ENCODE results near the gene PRKCE. TPM values are rescaled to one million over a fixed set of nuclear protein-coding genes. Genes with fewer than 3 reads are reported as not detected.

PRKCE gene
- total and polyA plus RNA-seq, 2 donors (not counting 1 experiment from before 2014, with no cell fraction given) = 14.1 to 19.0 TPM

- Histone ChIP-seq H3K9ac (ENCODE audit: insufficient read depth, low read length) (no peak overlapping the region), H3K27me3 (ENCODE audit: control insufficient read depth, insufficient read depth, low read length) (no peaks in the 10 kb centered on the region), H3K4me1 (ENCODE audit: control insufficient read depth, extremely low read depth, insufficient read depth, low read length) (peaks cover 18% of the 10 kb centered on the region), H3K27ac (ENCODE audit: insufficient read depth, low read length) (no peak overlapping the region), H3K4me2 (ENCODE audit: extremely low read depth, insufficient read depth, low read length) (no peak overlapping the region), H3K36me3 (ENCODE audit: control insufficient read depth, insufficient read depth, low read length) (no peaks in the 10 kb centered on the region), H3K4me3 (replicated peaks in 1 of 4; ENCODE audit: control extremely low read depth in 1 of 4, insufficient read depth in 1 of 4, low read depth in 3 of 4, low read length in 4 of 4) (no peak overlapping the region), H3K9me3 (ENCODE audit: control insufficient read depth, insufficient read depth, low read depth, low read length) (no peaks in the 10 kb centered on the region), H2AFZ (ENCODE audit: low read length) (no peak overlapping the region), H4K20me1 (ENCODE audit: control insufficient read depth, extremely low read depth, insufficient read depth, low read length) (no peaks in the 10 kb centered on the region), H3K79me2 (ENCODE audit: control insufficient read depth, insufficient read depth, low read length) (no peaks in the 10 kb centered on the region)
- TF ChIP-seq EZH2 (IDR thresholded peaks at IDR 0.05; ENCODE audit: low read length, missing control alignments) = no peak
- DNase-seq (ENCODE audit: low read depth in 2 of 2) = no peak
Observed at GRCh38 chr2:45890819-45891218, 239.3 kb downstream of the PRKCE start.

- Histone ChIP-seq H3K4me3 (replicated peaks in 1 of 4; ENCODE audit: control extremely low read depth in 1 of 4, insufficient read depth in 1 of 4, low read depth in 3 of 4, low read length in 4 of 4) (no peak overlapping the region), H3K27me3 (ENCODE audit: control insufficient read depth, insufficient read depth, low read length) (no peaks in the 10 kb centered on the region), H3K4me2 (ENCODE audit: extremely low read depth, insufficient read depth, low read length) (no peak overlapping the region), H3K27ac (ENCODE audit: insufficient read depth, low read length) (no peak overlapping the region), H3K79me2 (ENCODE audit: control insufficient read depth, insufficient read depth, low read length) (no peaks in the 10 kb centered on the region), H3K9ac (ENCODE audit: insufficient read depth, low read length) (no peak overlapping the region), H3K9me3 (ENCODE audit: control insufficient read depth, insufficient read depth, low read depth, low read length) (no peaks in the 10 kb centered on the region), H4K20me1 (ENCODE audit: control insufficient read depth, extremely low read depth, insufficient read depth, low read length) (no peaks in the 10 kb centered on the region), H3K4me1 (ENCODE audit: control insufficient read depth, extremely low read depth, insufficient read depth, low read length) (peaks cover 22% of the 10 kb centered on the region), H3K36me3 (ENCODE audit: control insufficient read depth, insufficient read depth, low read length) (no peaks in the 10 kb centered on the region), H2AFZ (ENCODE audit: low read length) (no peak overlapping the region)
- peak; percentile 33 to 34 for DNase-seq (ENCODE audit: low read depth in 2 of 2)
- TF ChIP-seq EZH2 (IDR thresholded peaks at IDR 0.05; ENCODE audit: low read length, missing control alignments) (no peak), CTCF (conservative IDR thresholded peaks at IDR 0.05 in 1 of 2, IDR thresholded peaks at IDR 0.05 in 1 of 2; ENCODE audit: low read depth in 1 of 2, low read length in 2 of 2) (no peak)
Observed at GRCh38 chr2:45891719-45892424, 240.4 kb downstream of the PRKCE start.

- H3K4me3 ChIP-seq (replicated peaks in 1 of 4; ENCODE audit: control extremely low read depth in 1 of 4, insufficient read depth in 1 of 4, low read depth in 3 of 4, low read length in 4 of 4) = no peak overlapping the region
Observed at GRCh38 chr2:45892425-45892745, 240.9 kb downstream of the PRKCE start.

More at GRCh38 chr2:45892425-45892745, 240.9 kb downstream of the PRKCE start:
- no peaks in the 10 kb centered on the region for H3K79me2 ChIP-seq (ENCODE audit: control insufficient read depth, insufficient read depth, low read length)
- no peaks in the 10 kb centered on the region for H3K27me3 ChIP-seq (ENCODE audit: control insufficient read depth, insufficient read depth, low read length)
- no peak for DNase-seq (ENCODE audit: low read depth in 2 of 2)
- H3K9me3 ChIP-seq (ENCODE audit: control insufficient read depth, insufficient read depth, low read depth, low read length) = no peaks in the 10 kb centered on the region
- no peak overlapping the region for H3K9ac ChIP-seq (ENCODE audit: insufficient read depth, low read length)
- no peak overlapping the region for H3K27ac ChIP-seq (ENCODE audit: insufficient read depth, low read length)
- H3K4me1 ChIP-seq (ENCODE audit: control insufficient read depth, extremely low read depth, insufficient read depth, low read length) = peaks cover 22% of the 10 kb centered on the region
- H3K4me2 ChIP-seq (ENCODE audit: extremely low read depth, insufficient read depth, low read length) = peak overlapping the region; percentile 40
- H4K20me1 ChIP-seq (ENCODE audit: control insufficient read depth, extremely low read depth, insufficient read depth, low read length) = no peaks in the 10 kb centered on the region
- no peak overlapping the region for H2AFZ ChIP-seq (ENCODE audit: low read length)
- no peaks in the 10 kb centered on the region for H3K36me3 ChIP-seq (ENCODE audit: control insufficient read depth, insufficient read depth, low read length)
- TF ChIP-seq EZH2 (IDR thresholded peaks at IDR 0.05; ENCODE audit: low read length, missing control alignments) (no peak), CTCF (conservative IDR thresholded peaks at IDR 0.05 in 1 of 2, IDR thresholded peaks at IDR 0.05 in 1 of 2; ENCODE audit: low read depth in 1 of 2, low read length in 2 of 2) (no peak)

Measured in fibroblast of lung (primary cell).